ENCODE measurements around the gene ANK3.

DNA sequence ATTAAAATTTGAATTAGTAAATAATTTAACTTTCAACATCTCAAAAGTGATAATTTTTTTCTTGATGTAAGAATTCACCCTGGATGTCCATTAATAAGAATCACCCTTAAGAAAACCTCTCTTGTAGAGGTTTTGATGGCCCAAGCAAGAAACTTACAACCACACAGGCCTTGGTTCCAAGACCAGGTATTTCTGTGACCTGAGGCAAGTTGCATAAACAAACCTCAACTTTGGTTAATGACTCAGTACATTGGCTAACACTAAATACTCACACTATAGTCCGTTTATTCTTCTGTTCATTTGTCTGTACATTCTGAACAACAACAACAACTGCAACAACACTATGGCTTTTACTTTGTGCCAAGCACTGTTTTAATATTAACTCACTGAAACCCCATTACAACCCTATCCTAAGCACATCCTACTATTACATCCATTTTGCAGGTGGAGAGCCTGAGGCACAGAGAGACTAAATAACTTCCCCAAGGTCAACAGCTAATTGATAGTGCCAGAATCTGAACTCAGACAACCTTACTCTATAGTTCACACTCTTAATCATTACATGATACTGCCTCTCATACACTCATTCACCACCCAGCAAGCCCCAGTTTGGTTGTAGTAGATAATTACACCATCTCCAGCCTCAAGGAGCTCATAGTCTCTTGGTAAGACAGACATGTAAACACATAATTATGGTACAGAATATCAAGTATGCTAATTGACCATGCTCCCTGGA lies 6.6 kb downstream of the ANK3 start:
- TF ChIP-seq, protein P1, sequence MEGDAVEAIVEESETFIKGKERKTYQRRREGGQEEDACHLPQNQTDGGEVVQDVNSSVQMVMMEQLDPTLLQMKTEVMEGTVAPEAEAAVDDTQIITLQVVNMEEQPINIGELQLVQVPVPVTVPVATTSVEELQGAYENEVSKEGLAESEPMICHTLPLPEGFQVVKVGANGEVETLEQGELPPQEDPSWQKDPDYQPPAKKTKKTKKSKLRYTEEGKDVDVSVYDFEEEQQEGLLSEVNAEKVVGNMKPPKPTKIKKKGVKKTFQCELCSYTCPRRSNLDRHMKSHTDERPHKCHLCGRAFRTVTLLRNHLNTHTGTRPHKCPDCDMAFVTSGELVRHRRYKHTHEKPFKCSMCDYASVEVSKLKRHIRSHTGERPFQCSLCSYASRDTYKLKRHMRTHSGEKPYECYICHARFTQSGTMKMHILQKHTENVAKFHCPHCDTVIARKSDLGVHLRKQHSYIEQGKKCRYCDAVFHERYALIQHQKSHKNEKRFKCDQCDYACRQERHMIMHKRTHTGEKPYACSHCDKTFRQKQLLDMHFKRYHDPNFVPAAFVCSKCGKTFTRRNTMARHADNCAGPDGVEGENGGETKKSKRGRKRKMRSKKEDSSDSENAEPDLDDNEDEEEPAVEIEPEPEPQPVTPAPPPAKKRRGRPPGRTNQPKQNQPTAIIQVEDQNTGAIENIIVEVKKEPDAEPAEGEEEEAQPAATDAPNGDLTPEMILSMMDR (IDR thresholded peaks at IDR 0.05): no peak
- no peak for TF ChIP-seq POLR2A (IDR thresholded peaks at IDR 0.05)

Data from testis (tissue), 2 donors.